ENCODE data around the gene LAMA2. TPM values are rescaled to one million over a fixed set of nuclear protein-coding genes. Genes with fewer than 3 reads are reported as not detected.

Gene LAMA2
- total RNA-seq, 1 donor = 9.4 TPM

- H3K27me3 ChIP-seq (ENCODE audit: insufficient read depth, low read length) = no peaks in the 10 kb centered on the region
- no peaks in the 10 kb centered on the region for H3K9me3 ChIP-seq (ENCODE audit: low read depth, low read length)
- no peaks in the 10 kb centered on the region for H3K79me2 ChIP-seq (ENCODE audit: insufficient read depth, low read length)
- no peaks in the 10 kb centered on the region for H3K36me3 ChIP-seq (ENCODE audit: insufficient read depth, low read length)
- H3K4me2 ChIP-seq (ENCODE audit: insufficient read depth, low read length) = no peak overlapping the region
- no peak overlapping the region for H3K4me3 ChIP-seq (ENCODE audit: insufficient read depth, low read length)
- DNase-seq (ENCODE audit: insufficient read length, low spot score, missing footprints) = no peak
- TF ChIP-seq CTCF (IDR thresholded peaks at IDR 0.05; ENCODE audit: extremely low read depth, low read depth, low read length) = no peak
- H3K4me1 ChIP-seq (ENCODE audit: insufficient read depth, low read length) = no peaks in the 10 kb centered on the region
- H4K20me1 ChIP-seq (ENCODE audit: insufficient read depth, low read length) = no peaks in the 10 kb centered on the region
- no peak overlapping the region for H3K27ac ChIP-seq (ENCODE audit: low read depth, low read length)
- no peak overlapping the region for H2AFZ ChIP-seq (ENCODE audit: low read length)
Observed at GRCh38 chr6:128857806-128858205, 25.1 kb upstream of the LAMA2 start.

GRCh38 chr6:128860782-128861181 is 22.2 kb upstream of the LAMA2 start:
- H3K4me1 ChIP-seq (ENCODE audit: insufficient read depth, low read length) = no peaks in the 10 kb centered on the region
- TF ChIP-seq CTCF (IDR thresholded peaks at IDR 0.05; ENCODE audit: extremely low read depth, low read depth, low read length) = no peak
- no peaks in the 10 kb centered on the region for H3K36me3 ChIP-seq (ENCODE audit: insufficient read depth, low read length)
- no peaks in the 10 kb centered on the region for H3K27me3 ChIP-seq (ENCODE audit: insufficient read depth, low read length)
- no peak overlapping the region for H2AFZ ChIP-seq (ENCODE audit: low read length)
- H3K9me3 ChIP-seq (ENCODE audit: low read depth, low read length) = no peaks in the 10 kb centered on the region
- H3K27ac ChIP-seq (ENCODE audit: low read depth, low read length) = no peak overlapping the region
- DNase-seq (ENCODE audit: insufficient read length, low spot score, missing footprints) = no peak
- no peaks in the 10 kb centered on the region for H3K79me2 ChIP-seq (ENCODE audit: insufficient read depth, low read length)
- H4K20me1 ChIP-seq (ENCODE audit: insufficient read depth, low read length) = no peaks in the 10 kb centered on the region
- H3K4me2 ChIP-seq (ENCODE audit: insufficient read depth, low read length) = no peak overlapping the region
- no peak overlapping the region for H3K4me3 ChIP-seq (ENCODE audit: insufficient read depth, low read length)

- no peak overlapping the region for H3K4me2 ChIP-seq (ENCODE audit: insufficient read depth, low read length)
- H3K4me1 ChIP-seq (ENCODE audit: insufficient read depth, low read length) = no peaks in the 10 kb centered on the region
- no peak for TF ChIP-seq CTCF (IDR thresholded peaks at IDR 0.05; ENCODE audit: extremely low read depth, low read depth, low read length)
- H2AFZ ChIP-seq (ENCODE audit: low read length) = no peak overlapping the region
- H3K36me3 ChIP-seq (ENCODE audit: insufficient read depth, low read length) = no peaks in the 10 kb centered on the region
- DNase-seq (ENCODE audit: insufficient read length, low spot score, missing footprints) = no peak
- no peaks in the 10 kb centered on the region for H3K79me2 ChIP-seq (ENCODE audit: insufficient read depth, low read length)
- H4K20me1 ChIP-seq (ENCODE audit: insufficient read depth, low read length) = no peaks in the 10 kb centered on the region
- H3K27me3 ChIP-seq (ENCODE audit: insufficient read depth, low read length) = no peaks in the 10 kb centered on the region
- no peak overlapping the region for H3K4me3 ChIP-seq (ENCODE audit: insufficient read depth, low read length)
- no peak overlapping the region for H3K27ac ChIP-seq (ENCODE audit: low read depth, low read length)
- no peaks in the 10 kb centered on the region for H3K9me3 ChIP-seq (ENCODE audit: low read depth, low read length)
Observed at GRCh38 chr6:128863983-128864382, 19.0 kb upstream of the LAMA2 start.

- DNase-seq (ENCODE audit: insufficient read length, low spot score, missing footprints) = no peak
- no peaks in the 10 kb centered on the region for H3K9me3 ChIP-seq (ENCODE audit: low read depth, low read length)
- H3K79me2 ChIP-seq (ENCODE audit: insufficient read depth, low read length) = no peaks in the 10 kb centered on the region
- H3K27ac ChIP-seq (ENCODE audit: low read depth, low read length) = no peak overlapping the region
- no peak overlapping the region for H2AFZ ChIP-seq (ENCODE audit: low read length)
- no peak for TF ChIP-seq CTCF (IDR thresholded peaks at IDR 0.05; ENCODE audit: extremely low read depth, low read depth, low read length)
- H3K36me3 ChIP-seq (ENCODE audit: insufficient read depth, low read length) = no peaks in the 10 kb centered on the region
- H3K4me3 ChIP-seq (ENCODE audit: insufficient read depth, low read length) = no peak overlapping the region
- no peak overlapping the region for H3K4me2 ChIP-seq (ENCODE audit: insufficient read depth, low read length)
- peaks cover 3% of the 10 kb centered on the region for H3K27me3 ChIP-seq (ENCODE audit: insufficient read depth, low read length)
- H4K20me1 ChIP-seq (ENCODE audit: insufficient read depth, low read length) = no peaks in the 10 kb centered on the region
- no peaks in the 10 kb centered on the region for H3K4me1 ChIP-seq (ENCODE audit: insufficient read depth, low read length)
Observed at GRCh38 chr6:128870746-128871145, 12.2 kb upstream of the LAMA2 start.

Measured in osteoblast (primary cell).